ENCODE data around the gene TRABD2B.

- TF ChIP-seq POLR2A (IDR thresholded peaks at IDR 0.05) (no peak), CTCF (IDR thresholded peaks at IDR 0.05) (no peak)
Measured at GRCh38 chr1:48002142-48002541, 5.0 kb upstream of the TRABD2B start.
